HG03064 (cell line): Measurements from ENCODE around the gene DCAF7.

Source experiments
- ATAC-seq: cut with Tn5 transposase; IDR thresholded peaks from one replicate; pipeline ENCODE4 v1.9.1; 2021; ENCODE audit warnings: low read depth; ENCODE audit not compliant: unreplicated experiment

DCAF7 gene

DNA sequence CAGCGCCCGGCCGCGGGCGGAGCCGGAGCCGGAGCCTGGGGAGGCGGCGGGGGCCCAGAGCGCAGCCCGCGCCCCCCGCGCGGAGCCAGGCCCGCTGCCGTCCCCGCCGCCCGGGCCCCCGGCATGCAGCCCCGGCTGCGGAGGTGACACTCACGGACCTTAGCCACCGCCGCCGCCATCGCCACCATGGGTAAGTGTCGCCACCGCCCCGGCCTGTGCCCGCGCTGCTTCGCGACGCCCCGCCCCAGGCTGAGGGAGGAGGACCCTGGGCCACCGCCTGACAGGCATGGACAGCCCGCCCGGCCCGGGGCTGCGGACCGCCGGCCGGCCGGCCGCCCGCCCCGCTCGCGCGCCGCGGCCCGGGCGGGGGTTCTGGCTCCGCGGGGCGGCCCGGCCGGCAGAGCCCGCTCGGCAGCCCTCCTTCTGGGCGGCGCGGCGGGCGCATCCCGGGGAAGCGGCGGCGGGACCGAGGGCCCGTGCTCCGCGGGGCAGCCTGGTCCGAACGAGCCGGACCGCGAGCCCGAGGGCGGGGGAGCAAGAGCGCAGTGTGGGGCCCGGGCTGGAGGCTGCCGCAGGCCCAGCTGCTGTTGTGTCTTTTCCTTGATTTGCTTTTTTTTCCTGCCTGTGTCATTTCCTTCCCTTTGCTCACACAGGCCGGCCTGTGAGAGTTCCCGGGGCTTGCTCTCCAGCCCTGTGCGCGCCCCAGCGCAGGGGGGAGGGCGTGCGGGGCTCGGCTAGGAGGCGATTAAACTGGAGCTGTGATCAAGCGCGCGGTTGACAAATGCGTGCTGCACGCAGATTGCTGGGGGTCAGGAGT is 72.5 kb downstream of the DCAF7 start:
- ATAC-seq: peak; percentile 31

DNA sequence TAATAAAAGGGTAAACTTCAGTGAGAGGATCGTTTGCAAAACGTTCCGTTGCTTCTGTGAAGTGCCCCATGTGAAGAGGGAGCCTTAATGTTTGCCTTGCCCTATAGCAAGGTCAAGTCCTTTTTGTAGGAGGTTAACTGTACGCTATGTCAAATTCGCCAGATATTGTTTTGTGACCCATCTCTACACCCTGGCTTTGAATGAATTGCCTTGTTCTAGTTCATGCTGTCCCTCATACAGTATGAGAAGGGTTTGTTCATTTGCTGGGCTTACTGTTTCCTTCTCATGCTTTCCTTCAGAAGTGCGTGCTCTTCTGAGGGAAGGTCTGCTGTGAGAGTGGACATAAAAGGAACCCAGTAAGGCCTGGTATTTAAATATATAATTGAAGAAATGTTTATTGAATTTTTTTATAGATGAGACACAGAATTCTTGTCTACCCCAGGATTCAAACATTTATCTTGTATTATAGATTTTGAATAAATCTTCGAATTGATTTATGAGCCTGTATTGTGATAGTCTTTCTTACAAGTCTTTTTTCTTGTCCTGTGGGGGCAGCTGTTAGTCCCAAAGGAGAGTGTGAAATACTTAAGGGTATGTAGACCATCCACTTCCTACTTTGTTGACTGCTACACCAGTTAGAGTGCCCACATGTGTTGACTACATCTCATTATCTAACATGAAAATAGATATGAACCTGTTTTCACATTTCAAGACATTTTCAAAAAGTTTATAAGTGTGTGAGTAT is 73.7 kb downstream of the DCAF7 start:
- no peak for ATAC-seq

DNA sequence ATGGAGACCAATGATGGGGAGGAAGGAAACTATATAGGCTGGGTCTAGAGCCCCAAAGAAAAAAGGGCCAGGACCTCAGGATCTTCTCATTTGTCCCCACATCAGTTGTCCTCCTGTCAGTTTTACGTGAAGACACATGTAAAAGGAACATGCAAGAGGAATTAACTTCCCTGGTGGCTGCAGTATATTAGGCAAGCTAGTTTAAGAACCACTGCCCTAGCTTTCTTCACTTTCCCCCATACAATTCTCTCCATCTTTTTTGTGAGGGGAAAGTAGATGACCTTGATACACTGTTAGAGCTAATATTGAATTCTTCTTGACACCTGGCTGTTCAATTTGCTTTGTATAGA is 74.2 kb downstream of the DCAF7 start:
- no peak for ATAC-seq

- no peak for ATAC-seq
Observed at GRCh38 chr17:63626551-63627180, 76.4 kb downstream of the DCAF7 start.

DNA sequence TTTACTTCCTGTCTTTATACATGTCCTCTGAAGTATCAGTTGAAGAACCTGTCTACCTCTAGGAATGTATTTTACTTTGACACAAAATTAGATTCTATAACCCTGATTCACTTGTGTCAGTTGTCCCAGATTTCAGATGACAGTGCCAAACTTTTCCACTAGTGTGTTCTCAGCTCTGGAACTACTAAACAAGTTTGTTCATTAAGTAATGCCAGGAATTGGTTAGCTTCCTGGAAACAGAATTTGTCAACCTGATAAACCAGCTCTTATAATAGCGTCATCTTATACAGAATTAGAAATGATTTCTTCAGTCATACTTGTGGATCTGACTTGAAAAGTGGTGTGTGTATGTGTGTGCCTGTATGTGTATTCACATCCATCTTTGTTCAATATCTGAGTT is 79.3 kb downstream of the DCAF7 start:
- no peak for ATAC-seq

- ATAC-seq: no peak
Observed at GRCh38 chr17:63631062-63631461, 80.8 kb downstream of the DCAF7 start.

GRCh38 chr17:63631626-63632025 is 81.3 kb downstream of the DCAF7 start:
- no peak for ATAC-seq

- no peak for ATAC-seq
Observed at GRCh38 chr17:63633742-63634141, 83.5 kb downstream of the DCAF7 start.

DNA sequence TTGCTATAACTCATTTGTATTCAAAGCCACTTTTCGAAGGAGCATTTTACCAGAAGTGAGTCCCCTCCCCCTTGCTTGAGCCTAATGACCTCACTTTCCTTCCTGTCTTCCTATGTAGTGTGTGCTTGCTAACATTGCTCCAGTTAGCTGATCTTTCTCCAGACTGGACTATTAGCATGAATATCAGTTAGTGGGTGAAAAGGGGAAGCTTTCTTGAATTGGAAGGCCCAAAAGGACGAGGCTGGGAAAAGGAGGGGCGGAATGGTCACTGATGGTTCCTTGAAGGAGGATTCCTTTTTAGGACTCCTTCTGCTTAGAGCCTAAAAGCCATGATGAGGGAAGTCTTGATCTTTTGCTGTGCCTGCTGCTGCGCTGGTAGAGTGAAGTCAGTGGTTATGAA is 83.9 kb downstream of the DCAF7 start:
- no peak for ATAC-seq

DNA sequence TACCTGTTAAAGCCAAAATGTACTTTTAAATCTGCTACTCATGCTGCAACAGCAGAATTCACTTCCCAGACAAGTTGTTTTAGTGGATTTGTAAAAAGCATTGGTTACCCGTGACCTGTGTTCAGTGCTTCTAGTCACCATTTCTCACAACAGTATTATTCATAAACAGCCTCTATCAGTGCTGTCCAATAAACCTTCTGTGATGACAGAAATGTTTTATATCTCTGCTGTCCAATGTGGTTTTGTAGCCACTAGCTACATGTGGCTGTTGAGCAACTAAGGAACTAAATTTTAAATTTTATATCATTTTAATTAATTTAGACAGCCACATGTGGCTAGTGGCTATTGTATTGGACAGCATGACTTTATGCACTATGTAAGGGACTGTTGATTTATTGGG is 84.5 kb downstream of the DCAF7 start:
- no peak for ATAC-seq

DNA sequence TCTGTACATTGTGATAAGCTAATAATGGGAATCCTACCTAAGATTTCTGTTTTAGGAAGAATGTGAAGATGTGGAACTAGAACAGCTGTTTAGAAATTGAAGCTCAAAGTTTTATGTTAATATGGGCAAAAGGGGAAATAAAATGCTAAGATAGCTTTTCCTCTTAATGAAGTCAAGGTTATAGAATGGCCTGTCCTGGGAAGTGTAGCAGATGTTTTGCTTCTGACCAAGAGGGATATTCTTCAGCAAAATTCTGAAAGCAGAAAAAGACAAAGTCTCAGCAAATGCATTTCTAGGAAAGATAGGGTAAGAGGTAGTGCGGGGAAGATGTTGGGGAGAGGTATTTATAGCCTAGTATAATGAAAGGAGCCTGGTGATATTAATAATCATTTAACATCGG is 85.0 kb downstream of the DCAF7 start:
- no peak for ATAC-seq

GRCh38 chr17:63635787-63636186 is 85.5 kb downstream of the DCAF7 start:
- ATAC-seq: no peak

- ATAC-seq: no peak
Observed at GRCh38 chr17:63639125-63639524, 88.8 kb downstream of the DCAF7 start.

DNA sequence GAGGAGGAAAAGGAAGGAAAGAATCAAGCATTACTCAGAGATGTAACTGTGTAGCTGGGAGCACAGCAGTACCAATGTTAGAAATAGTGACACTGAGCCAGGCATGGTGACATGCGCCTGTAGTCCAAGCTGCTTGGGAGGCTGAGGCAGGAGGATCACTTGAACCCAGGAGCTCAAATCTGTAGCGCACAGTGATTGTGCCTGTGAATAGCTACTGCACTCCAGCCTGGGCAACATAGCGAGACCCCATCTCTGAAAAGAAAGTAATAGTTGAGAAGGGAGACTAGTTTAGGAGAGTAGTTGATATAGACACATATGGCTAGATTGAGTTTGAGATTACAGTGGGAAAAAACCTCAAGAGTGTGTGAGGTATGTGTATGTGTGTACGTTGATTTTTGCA is 89.8 kb downstream of the DCAF7 start:
- ATAC-seq: no peak

DNA sequence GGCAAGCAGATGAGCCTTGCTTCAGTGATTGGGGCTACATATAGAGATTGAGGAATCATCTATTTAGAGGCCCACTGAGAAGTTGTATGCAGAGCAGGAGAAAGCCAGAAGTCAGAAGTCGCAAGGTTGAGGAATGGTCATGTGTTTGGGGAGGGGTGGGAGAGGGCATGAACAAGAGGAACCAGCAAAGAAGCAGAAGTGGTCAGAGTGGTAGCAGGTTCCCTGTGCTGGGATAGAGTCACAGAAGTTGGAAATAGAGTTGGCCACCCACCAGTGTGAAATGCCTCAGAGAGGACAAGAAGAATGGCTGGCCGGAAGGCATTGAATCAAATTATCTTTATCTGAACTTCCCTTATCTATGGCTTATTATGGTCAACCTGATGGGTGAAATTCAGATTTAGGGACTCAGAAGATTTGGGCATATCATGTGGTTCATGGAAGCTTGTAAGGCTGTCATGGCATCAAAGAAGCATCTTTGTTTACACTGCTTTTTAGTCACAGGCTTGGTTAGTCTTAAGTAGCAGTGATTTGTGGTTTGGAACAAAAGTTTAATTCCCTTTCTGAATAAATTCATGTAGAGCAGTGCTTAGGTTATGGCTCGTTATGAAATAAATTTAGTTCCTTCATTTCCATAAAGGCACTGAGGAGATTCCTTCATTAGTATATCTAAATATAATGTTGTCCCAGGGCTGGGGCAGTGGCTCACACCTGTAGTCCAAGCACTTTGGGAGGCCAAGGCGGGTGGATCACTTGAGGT is 91.6 kb downstream of the DCAF7 start:
- no peak for ATAC-seq
